GM13976 (cell line): Measurements from ENCODE around the gene MAP2K7.

Experiments
- DNase-seq: peaks from one replicate; pipeline ENCODE4 v3.0.0; 2012; ENCODE audit warnings: low spot score
- in situ Hi-C: fragments of 300-500 bp; cut with MboI; formaldehyde crosslinking; loops from one replicate; pipeline ENCODE4 v1.12.0; 2022; ENCODE audit warnings: low sequenced_read_pairs, mixed read lengths, inconsistent platforms; ENCODE audit not compliant: unreplicated experiment
- TF ChIP-seq, protein P1 (sequence below): IDR thresholded peaks from 2 replicates; pipeline ENCODE4 v1.5.1; 2012; ENCODE audit warnings: borderline replicate concordance, mild to moderate bottlenecking; ENCODE audit not compliant: insufficient read depth; ENCODE audit errors: extremely low read depth, missing control alignments, control extremely low read depth

MAP2K7 gene

DNA sequence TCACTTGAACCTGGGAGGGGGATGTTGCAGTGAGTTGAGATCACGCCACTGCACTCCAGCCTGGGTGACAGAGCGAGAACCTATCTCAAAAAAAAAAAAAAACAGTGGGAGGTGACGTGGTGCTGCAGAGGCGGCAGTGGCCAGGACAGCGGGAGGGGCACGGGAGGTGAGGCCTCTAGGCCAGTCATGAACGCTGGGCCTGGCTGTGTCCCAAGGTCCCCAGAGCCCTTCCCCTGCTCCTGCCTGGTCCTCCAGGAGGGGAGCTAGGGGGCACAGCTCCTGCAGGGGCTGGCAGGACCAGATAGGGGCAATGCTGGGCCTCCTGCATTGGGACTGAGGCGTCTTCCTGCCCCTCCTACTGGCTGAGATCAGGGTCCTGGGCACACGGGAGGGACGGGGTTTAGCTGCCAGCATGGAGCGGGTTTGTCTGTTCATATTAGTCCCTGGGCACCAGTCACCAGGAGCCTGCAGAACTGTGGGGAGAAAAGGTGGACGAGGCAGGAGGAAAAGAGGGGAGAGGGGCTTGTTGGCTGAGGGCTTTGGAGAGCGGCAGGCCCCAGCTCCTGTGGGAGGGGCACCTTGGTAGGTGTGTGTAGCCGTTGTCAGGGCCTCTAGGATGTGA, 4.5 kb downstream of the MAP2K7 start:
- no peak for DNase-seq
- in situ Hi-C loops, result no loop called here
- TF ChIP-seq, protein P1, sequence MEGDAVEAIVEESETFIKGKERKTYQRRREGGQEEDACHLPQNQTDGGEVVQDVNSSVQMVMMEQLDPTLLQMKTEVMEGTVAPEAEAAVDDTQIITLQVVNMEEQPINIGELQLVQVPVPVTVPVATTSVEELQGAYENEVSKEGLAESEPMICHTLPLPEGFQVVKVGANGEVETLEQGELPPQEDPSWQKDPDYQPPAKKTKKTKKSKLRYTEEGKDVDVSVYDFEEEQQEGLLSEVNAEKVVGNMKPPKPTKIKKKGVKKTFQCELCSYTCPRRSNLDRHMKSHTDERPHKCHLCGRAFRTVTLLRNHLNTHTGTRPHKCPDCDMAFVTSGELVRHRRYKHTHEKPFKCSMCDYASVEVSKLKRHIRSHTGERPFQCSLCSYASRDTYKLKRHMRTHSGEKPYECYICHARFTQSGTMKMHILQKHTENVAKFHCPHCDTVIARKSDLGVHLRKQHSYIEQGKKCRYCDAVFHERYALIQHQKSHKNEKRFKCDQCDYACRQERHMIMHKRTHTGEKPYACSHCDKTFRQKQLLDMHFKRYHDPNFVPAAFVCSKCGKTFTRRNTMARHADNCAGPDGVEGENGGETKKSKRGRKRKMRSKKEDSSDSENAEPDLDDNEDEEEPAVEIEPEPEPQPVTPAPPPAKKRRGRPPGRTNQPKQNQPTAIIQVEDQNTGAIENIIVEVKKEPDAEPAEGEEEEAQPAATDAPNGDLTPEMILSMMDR, result no peak

DNA sequence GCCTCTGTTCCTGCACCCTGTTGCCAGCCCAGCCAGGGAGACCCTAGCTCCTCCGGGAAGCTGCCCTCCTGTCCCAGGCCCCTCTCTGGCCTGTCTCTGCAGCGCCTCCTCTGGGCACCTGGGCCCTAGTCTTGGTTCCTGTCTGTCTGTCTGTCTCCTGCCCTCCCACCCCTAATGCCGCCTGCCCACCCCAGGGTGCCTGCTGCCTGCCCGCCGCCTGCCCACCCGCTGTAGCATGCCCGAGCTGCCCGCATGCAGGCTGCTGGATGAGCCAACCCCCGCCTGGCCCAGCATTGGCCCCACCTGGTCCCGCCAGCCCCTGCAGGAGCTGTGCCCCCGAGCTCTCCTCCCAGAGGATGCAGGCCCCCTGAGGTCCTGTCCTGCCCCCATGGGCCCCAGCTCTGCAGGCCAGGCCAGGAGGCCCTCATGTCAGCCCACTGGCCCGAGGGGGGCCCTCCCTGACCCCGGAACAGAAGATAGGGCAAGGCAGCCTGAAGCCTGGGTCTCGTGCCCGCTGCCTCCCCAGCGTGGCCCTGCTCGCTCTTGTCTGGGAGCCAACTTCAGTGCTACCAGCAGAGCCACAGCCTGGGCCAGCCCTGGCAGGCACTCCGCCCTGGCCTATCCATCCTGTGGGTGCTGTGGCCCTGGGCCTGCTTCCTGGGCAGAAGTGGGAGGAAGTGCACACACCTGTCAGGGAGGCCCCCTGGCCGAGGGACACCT, 5.2 kb downstream of the MAP2K7 start:
- in situ Hi-C loops, result no loop called here
- DNase-seq, result no peak
- TF ChIP-seq, protein P1, result no peak

DNA sequence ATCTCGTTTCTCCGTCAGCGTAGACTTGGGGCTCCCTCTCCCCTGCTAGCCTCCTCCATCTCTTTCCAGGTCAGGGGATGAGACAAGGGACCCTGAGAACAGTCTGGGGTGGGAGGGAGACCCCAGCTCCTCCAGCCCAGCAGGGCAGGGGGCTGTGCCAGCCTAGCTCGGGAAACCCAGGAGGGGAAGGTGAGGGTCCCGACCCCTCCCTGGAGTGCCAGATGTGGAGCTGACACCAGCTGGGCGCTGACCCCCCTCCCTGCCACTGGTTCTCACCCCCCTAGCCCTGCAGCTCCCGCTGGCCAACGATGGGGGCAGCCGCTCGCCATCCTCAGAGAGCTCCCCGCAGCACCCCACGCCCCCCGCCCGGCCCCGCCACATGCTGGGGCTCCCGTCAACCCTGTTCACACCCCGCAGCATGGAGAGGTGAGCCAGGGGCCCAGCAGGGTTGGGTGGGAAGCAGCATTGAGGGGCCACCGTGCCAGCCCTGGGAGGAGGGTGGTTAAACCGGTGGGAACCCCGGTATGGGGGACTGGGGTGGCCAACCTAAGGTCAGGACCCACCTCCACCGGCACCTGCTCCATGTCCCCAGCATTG, 5.9 kb downstream of the MAP2K7 start:
- in situ Hi-C loops, result no loop called here
- no peak for DNase-seq
- TF ChIP-seq, protein P1, result no peak

DNA sequence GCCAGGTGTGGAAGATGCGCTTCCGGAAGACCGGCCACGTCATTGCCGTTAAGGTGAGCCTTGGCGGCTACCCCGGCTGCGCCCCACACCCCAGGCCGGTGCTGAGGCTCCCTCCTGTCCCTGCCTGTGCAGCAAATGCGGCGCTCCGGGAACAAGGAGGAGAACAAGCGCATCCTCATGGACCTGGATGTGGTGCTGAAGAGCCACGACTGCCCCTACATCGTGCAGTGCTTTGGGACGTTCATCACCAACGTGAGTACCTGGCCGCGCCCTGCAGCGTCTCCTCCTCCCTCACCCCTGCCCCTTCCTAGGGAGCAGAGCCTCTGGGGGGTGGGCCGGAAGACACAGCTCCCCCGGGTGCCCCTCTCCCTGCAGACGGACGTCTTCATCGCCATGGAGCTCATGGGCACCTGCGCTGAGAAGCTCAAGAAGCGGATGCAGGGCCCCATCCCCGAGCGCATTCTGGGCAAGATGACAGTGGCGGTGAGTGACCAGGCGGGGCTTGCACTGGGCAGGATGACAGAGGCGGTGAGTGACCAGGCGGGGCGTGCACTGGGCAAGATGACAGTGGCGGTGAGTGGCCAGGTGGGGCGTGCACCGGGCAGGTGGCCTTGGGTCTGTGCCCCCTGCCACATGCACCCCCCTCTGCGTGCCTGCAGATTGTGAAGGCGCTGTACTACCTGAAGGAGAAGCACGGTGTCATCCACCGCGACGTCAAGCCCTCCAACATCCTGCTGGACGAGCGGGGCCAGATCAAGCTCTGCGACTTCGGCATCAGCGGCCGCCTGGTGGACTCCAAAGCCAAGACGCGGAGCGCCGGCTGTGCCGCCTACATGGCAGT, 6.9 kb downstream of the MAP2K7 start:
- in situ Hi-C loops, result no loop called here
- no peak for DNase-seq
- TF ChIP-seq, protein P1, result no peak

DNA sequence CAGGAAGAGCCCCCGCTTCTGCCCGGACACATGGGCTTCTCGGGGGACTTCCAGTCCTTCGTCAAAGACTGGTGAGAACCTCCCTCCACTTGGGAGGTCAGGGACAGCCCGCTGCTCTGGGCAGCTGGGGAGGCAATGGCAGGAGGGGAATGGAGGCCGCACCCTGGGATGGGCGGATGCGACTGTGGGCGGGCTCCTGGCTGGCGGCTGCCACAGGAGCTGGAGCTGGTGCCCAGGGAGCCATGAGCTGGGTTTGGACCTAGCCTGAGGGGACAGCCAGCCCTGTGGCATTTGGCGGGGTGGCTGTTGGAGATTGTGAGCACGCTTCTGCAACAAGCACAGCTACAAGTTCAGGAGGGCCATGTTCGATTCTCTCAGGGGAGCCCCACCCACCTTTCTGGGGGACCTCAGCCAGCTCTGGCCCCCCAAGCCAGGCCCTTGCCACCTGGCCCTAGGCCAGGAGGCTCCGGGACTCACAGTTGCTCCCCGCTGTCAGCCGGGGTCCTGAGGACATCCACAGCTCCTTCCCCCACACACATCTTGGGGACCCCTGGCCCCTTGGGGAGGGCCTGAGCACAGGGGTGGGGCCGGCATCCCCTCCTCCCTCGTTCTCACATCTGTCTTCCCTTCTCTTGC, 7.9 kb downstream of the MAP2K7 start:
- in situ Hi-C loops, result no loop called here
- TF ChIP-seq, protein P1, result no peak
- DNase-seq, result no peak
